A673 (cell line): Measurements from ENCODE around the gene RUSF1. TPM values are rescaled to one million over a fixed set of nuclear protein-coding genes. Genes with fewer than 3 reads are reported as not detected.

Experiments
- BruUV-seq: library from RNA; stranded (reverse); fragments of 400-500 nt; replicated peaks from 2 replicates; lab custom pipeline; 2021; lab: Mats Ljungman, UMichigan
- CTCF ChIA-PET: fragments of 300-600 bp; sonication (Branson Sonifier 250); formaldehyde crosslinking; loops from one replicate; lab custom pipeline; 2022; ENCODE audit warnings: antibody characterized with exemption; lab: Charles Lee
- POLR2A ChIA-PET: fragments of 300-600 bp; sonication (Branson Sonifier 250); formaldehyde crosslinking; loops from one replicate; lab custom pipeline; 2022; ENCODE audit warnings: antibody characterized with exemption; ENCODE audit not compliant: low non-redundant PET; lab: Charles Lee
- DNase-seq: peaks from one replicate; pipeline ENCODE4 v3.0.0-alpha.2; 2015; ENCODE audit warnings: low spot score
- H3K27ac ChIP-seq: fragments of 200-600 bp; sonication (generic); 2 replicates; pipeline ENCODE4 v1.5.1; 2016; ENCODE audit warnings: mixed run types, low read depth, mild to moderate bottlenecking, mixed read lengths, antibody characterized with exemption, low read length; ENCODE audit not compliant: poor library complexity, severe bottlenecking
- H3K27me3 ChIP-seq: fragments of 200-600 bp; sonication (generic); replicated peaks from 2 replicates; pipeline ENCODE4 v1.6.1; 2017; ENCODE audit warnings: mixed run types, low read depth, mild to moderate bottlenecking, mixed read lengths, antibody characterized with exemption, low read length; ENCODE audit not compliant: insufficient read depth, poor library complexity
- H3K36me3 ChIP-seq: fragments of 200-600 bp; sonication (generic); 2 replicates; pipeline ENCODE4 v1.6.1; 2016; ENCODE audit warnings: mixed run types, mild to moderate bottlenecking, mixed read lengths, antibody characterized with exemption, low read length; ENCODE audit not compliant: insufficient read depth, poor library complexity, severe bottlenecking
- H3K4me1 ChIP-seq: fragments of 200-600 bp; sonication (generic); 2 replicates; pipeline ENCODE4 v1.6.1; 2017; ENCODE audit warnings: mixed run types, mild to moderate bottlenecking, mixed read lengths, antibody characterized with exemption, low read length; ENCODE audit not compliant: insufficient read depth, poor library complexity, severe bottlenecking
- H3K4me3 ChIP-seq: fragments of 200-600 bp; sonication (generic); 2 replicates; pipeline ENCODE4 v1.5.1; 2016; ENCODE audit warnings: low read depth, mixed run types, mild to moderate bottlenecking, mixed read lengths, low read length; ENCODE audit not compliant: poor library complexity, severe bottlenecking
- H3K9me3 ChIP-seq: fragments of 200-600 bp; sonication (generic); 2 replicates; pipeline ENCODE4 v1.6.1; 2016; ENCODE audit warnings: mixed run types, low read depth, mild to moderate bottlenecking, mixed read lengths, antibody characterized with exemption, low read length; ENCODE audit not compliant: poor library complexity, severe bottlenecking
- EZH2 ChIP-seq: fragments of 200-600 bp; sonication (generic); IDR thresholded peaks from 2 replicates; pipeline ENCODE4 v1.6.1; 2017; ENCODE audit warnings: borderline replicate concordance, low read depth, mild to moderate bottlenecking, mixed read lengths, antibody characterized with exemption, low read length; ENCODE audit not compliant: poor library complexity, severe bottlenecking
- intact Hi-C: fragments of 100-400 bp; cut with micrococcal nuclease; formaldehyde crosslinking; loops from one replicate; pipeline ENCODE4 v1.10.0; 2022; ENCODE audit not compliant: unreplicated experiment
- total RNA-seq: library from RNA; stranded (reverse); gene quantifications from 2 replicates; pipeline ENCODE4 v1.2.3, GENCODE V29; 2021
- TF ChIP-seq, protein P1 (sequence below): fragments of 300-800, 200-600 bp; sonication (generic); conservative IDR thresholded peaks from 2 replicates; pipeline ENCODE4 v1.5.1; 2017; ENCODE audit warnings: low read depth, mild to moderate bottlenecking, antibody characterized with exemption, low read length, moderate library complexity, mixed read lengths

RUSF1 gene
- total RNA-seq, 1 experiment from 2014 or later = 41.9 TPM

DNA sequence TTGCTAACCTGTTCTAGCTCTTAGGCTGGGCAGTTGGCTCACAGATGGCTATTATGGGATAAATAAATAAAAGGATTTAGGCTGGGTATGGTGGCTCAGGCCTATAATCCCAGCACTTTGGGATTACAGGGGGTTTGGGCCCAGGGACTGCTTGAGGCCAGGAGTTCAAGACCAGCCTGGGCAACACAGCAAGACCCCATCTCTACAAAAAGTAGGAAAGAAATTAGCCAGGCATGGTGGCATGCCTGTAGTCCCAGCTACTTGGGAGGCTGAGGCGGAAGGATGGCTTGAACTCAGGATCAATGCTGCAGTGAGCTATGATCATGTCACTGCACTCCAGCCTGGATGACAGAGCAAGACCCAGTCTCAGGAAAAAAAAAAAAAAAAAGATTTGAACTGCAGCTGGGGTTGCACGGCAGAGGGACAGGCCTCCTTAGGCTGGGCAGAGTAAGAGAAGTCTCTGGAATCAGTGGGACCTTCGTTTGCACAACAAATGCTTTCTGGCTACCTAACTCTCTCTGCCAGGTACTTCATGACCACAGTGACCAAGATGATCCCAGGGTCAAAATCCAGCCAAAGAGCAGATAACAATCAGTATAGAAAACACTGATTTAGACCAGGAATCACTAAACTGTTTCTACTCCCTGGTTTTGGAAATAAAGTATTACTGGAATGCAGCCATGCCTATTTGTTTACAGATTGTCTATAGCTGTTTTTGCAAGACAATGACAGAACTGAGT is 6.8 kb downstream of the RUSF1 start:
- H3K4me3 ChIP-seq = no peak overlapping the region
- DNase-seq = no peak
- CTCF ChIA-PET = no interaction called here

DNA sequence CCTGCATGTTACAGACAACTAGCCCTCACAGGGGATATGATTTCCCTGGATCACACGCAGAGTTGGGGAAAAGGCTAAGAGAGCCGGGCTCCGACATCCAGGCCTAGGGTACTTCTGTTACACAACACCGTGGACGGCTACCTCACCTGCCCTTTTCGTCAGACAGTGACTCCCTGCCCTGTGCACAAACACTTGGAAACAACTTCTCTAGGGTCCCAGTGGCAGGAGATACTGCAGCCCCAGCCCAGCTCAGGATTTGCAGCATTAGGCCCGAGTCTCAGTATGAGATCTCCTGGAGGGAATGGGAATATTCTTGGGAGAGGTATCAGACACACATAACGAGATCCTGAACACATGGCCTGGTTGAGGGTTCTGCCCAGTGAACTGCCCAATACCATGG is 8.3 kb downstream of the RUSF1 start:
- intact Hi-C loops = no loop called here
- POLR2A ChIA-PET = no interaction called here

More for the DNA sequence above, 6.8 kb downstream of the RUSF1 start:
- POLR2A ChIA-PET = no interaction called here
- BruUV-seq = no TSS peak
- intact Hi-C loops = no loop called here
- H3K4me1 ChIP-seq = no peaks in the 10 kb centered on the region
- TF ChIP-seq EZH2 = no peak
- TF ChIP-seq, protein P1, sequence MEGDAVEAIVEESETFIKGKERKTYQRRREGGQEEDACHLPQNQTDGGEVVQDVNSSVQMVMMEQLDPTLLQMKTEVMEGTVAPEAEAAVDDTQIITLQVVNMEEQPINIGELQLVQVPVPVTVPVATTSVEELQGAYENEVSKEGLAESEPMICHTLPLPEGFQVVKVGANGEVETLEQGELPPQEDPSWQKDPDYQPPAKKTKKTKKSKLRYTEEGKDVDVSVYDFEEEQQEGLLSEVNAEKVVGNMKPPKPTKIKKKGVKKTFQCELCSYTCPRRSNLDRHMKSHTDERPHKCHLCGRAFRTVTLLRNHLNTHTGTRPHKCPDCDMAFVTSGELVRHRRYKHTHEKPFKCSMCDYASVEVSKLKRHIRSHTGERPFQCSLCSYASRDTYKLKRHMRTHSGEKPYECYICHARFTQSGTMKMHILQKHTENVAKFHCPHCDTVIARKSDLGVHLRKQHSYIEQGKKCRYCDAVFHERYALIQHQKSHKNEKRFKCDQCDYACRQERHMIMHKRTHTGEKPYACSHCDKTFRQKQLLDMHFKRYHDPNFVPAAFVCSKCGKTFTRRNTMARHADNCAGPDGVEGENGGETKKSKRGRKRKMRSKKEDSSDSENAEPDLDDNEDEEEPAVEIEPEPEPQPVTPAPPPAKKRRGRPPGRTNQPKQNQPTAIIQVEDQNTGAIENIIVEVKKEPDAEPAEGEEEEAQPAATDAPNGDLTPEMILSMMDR = no peak
- H3K27me3 ChIP-seq = no peaks in the 10 kb centered on the region
- H3K27ac ChIP-seq = no peak overlapping the region
- H3K9me3 ChIP-seq = no peaks in the 10 kb centered on the region
- peaks cover 19% of the 10 kb centered on the region for H3K36me3 ChIP-seq

DNA sequence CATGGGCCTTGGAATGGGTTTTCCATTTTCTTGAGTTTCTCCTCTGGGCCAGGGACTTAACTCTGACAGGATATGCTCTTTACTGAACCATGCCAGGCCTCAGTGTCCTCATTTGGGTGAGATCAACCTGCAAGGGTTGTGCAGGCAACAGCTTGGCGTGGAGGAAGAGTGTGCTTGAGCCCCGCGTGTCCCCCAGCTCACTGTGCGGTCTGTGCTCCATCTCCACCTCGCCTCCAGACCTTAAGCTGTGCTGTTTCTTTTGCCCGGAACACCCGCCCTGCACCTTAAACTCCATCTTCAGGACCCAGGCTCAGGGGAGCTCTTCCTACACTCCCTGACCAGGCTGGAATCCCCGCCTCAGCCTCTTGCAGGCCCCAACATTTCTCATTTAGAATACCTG is 9.7 kb downstream of the RUSF1 start:
- intact Hi-C loops = no loop called here
- no peak overlapping the region for H3K4me3 ChIP-seq
- no peaks in the 10 kb centered on the region for H3K4me1 ChIP-seq
- H3K36me3 ChIP-seq = peaks cover 12% of the 10 kb centered on the region
- TF ChIP-seq EZH2 = no peak
- TF ChIP-seq, protein P1 = no peak
- no peaks in the 10 kb centered on the region for H3K9me3 ChIP-seq
- DNase-seq = no peak
- no peak overlapping the region for H3K27ac ChIP-seq
- CTCF ChIA-PET = no interaction called here
- no peaks in the 10 kb centered on the region for H3K27me3 ChIP-seq
- BruUV-seq = no TSS peak
- POLR2A ChIA-PET = no interaction called here

More for the DNA sequence above, 8.3 kb downstream of the RUSF1 start:
- peaks cover 11% of the 10 kb centered on the region for H3K36me3 ChIP-seq
- H3K4me3 ChIP-seq = no peak overlapping the region
- H3K27ac ChIP-seq = no peak overlapping the region
- H3K27me3 ChIP-seq = no peaks in the 10 kb centered on the region
- no peaks in the 10 kb centered on the region for H3K4me1 ChIP-seq
- no peak for DNase-seq
- CTCF ChIA-PET = no interaction called here
- no peaks in the 10 kb centered on the region for H3K9me3 ChIP-seq
- BruUV-seq = no TSS peak
- TF ChIP-seq, protein P1 = no peak
- TF ChIP-seq EZH2 = no peak
